ENCODE measurements around the gene ARL8B. TPM values are rescaled to one million over a fixed set of nuclear protein-coding genes. Genes with fewer than 3 reads are reported as not detected.
"Not testable (repeated sequence)": the region's sequence is repeated elsewhere in the genome, so short reads cannot be mapped to it uniquely, and the experiment has no call there.

ARL8B gene
- total and polyA plus RNA-seq, 7 donors = 28.2 to 55.9 (median 47.2) TPM

- H3K4me1 ChIP-seq = peaks cover 0 to 50% (median 36%) of the 10 kb centered on the region in 4 donors
- TF ChIP-seq POLR2A (IDR thresholded peaks at IDR 0.05) (no peak), EP300 (IDR thresholded peaks at IDR 0.05) (no peak), POLR2AphosphoS5 (IDR thresholded peaks at IDR 0.05) (no peak), CTCF (IDR thresholded peaks at IDR 0.05) (no peak)
- H3K27ac ChIP-seq = no peak overlapping the region
- 92 to 93% methylated on average over 4 of the region's 4 CpGs for WGBS, 2 donors
- H3K36me3 ChIP-seq = no peaks in the 10 kb centered on the region
- no peak for DNase-seq
- H3K4me3 ChIP-seq = no peak overlapping the region
- intact Hi-C loops (cut with DNase I) = no loop called here
- no peaks in the 10 kb centered on the region for H3K27me3 ChIP-seq
- H3K9me3 ChIP-seq = peaks cover 0 to 5% (median 0%) of the 10 kb centered on the region in 4 donors
These were observed 19.7 kb downstream of the ARL8B start for GRCh38 chr3:5141760-5142159.

DNA sequence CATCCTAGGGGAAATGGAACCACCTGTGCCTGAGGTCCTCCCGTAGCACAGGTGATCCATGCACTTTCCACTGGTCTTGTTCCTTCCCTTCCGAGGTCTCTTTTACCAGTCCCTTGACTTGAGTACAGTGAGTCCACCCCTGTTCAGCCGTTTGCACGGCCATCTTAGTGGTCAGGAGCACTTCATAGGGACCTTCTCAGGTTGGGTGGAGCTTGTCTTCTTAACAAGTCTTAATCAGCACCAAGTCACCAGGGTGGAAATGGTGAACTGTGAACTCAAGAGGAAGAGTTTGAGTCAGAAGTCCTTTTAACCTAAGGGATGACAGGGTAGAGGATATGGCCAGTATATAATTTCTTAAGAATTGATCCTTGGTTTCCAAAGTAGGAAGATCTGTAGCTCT is 21.4 kb downstream of the ARL8B start:
- intact Hi-C loops (cut with DNase I) = no loop called here
- no peak overlapping the region for H3K4me3 ChIP-seq
- peaks cover 0 to 34% (median 26%) of the 10 kb centered on the region in 4 donors for H3K4me1 ChIP-seq
- no peaks in the 10 kb centered on the region for H3K27me3 ChIP-seq
- 96 to 97% methylated on average over 4 of the region's 4 CpGs for WGBS, 2 donors
- no peaks in the 10 kb centered on the region for H3K36me3 ChIP-seq
- no peak for DNase-seq
- peaks cover 0 to 5% (median 0%) of the 10 kb centered on the region in 4 donors for H3K9me3 ChIP-seq
- TF ChIP-seq EP300 (IDR thresholded peaks at IDR 0.05) = no peak
- TF ChIP-seq POLR2AphosphoS5 (IDR thresholded peaks at IDR 0.05) = no peak
- no peak for TF ChIP-seq CTCF (IDR thresholded peaks at IDR 0.05)
- no peak for TF ChIP-seq POLR2A (IDR thresholded peaks at IDR 0.05)
- H3K27ac ChIP-seq = no peak overlapping the region

DNA sequence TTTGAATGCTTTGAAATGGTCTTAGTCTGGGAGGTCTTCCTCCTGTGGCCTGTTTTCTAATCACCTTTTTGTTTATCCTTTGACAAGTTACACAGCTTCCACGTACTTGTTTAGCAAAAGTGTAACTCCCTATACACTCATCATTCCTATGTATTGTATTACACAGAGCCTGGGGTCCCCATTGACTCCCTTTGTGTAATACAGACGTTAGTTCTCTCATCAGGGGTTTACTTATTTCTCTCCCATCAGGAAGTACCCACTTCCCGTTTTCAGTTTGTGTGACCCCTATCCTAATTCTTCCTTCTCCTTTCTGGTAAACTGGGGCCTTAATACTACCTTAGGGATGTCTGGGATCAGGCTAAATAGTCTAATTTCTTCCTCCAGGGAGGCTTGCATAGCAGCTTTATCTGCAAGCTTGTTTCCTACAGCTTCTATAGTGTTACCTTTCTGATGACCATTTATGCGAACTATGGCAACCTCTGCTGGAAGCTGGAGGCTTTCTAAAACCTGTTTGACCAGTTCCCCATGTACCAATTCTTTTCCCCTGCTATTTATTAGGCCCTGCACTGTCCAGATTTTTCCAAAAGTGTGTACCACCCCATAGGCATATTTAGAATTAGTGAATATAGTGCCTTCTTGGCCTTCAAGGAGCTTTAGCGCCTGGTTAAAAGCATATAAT is 22.4 kb downstream of the ARL8B start:
- Histone ChIP-seq H3K4me3 (no peak overlapping the region), H3K4me1 (peaks cover 0 to 28% (median 19%) of the 10 kb centered on the region in 4 donors), H3K36me3 (no peaks in the 10 kb centered on the region), H3K27ac (no peak overlapping the region), H3K27me3 (no peaks in the 10 kb centered on the region), H3K9me3 (peaks cover 0 to 5% (median 0%) of the 10 kb centered on the region in 4 donors)
- DNase-seq = no peak
- WGBS, 2 donors = 51 to 81% methylated on average over 5 of the region's 5 CpGs
- no peak for TF ChIP-seq CTCF (IDR thresholded peaks at IDR 0.05)
- no peak for TF ChIP-seq EP300 (IDR thresholded peaks at IDR 0.05)
- no peak for TF ChIP-seq POLR2AphosphoS5 (IDR thresholded peaks at IDR 0.05)
- no peak for TF ChIP-seq POLR2A (IDR thresholded peaks at IDR 0.05)
- intact Hi-C loops (cut with DNase I) = no loop called here

- TF ChIP-seq POLR2A (IDR thresholded peaks at IDR 0.05) (no peak), POLR2AphosphoS5 (IDR thresholded peaks at IDR 0.05) (no peak), CTCF (IDR thresholded peaks at IDR 0.05) (no peak), EP300 (IDR thresholded peaks at IDR 0.05) (no peak)
- H3K27ac ChIP-seq = no peak overlapping the region
- 87 to 96% methylated on average over 5 of the region's 5 CpGs for WGBS, 2 donors
- peaks cover 0 to 21% (median 12%) of the 10 kb centered on the region in 4 donors for H3K4me1 ChIP-seq
- H3K27me3 ChIP-seq = no peaks in the 10 kb centered on the region
- no peaks in the 10 kb centered on the region for H3K36me3 ChIP-seq
- H3K9me3 ChIP-seq = peaks cover 0 to 5% (median 0%) of the 10 kb centered on the region in 4 donors
- intact Hi-C loops (cut with DNase I) = no loop called here
- no peak for DNase-seq
- H3K4me3 ChIP-seq = no peak overlapping the region
These were observed 23.0 kb downstream of the ARL8B start for GRCh38 chr3:5145120-5145519.

DNA sequence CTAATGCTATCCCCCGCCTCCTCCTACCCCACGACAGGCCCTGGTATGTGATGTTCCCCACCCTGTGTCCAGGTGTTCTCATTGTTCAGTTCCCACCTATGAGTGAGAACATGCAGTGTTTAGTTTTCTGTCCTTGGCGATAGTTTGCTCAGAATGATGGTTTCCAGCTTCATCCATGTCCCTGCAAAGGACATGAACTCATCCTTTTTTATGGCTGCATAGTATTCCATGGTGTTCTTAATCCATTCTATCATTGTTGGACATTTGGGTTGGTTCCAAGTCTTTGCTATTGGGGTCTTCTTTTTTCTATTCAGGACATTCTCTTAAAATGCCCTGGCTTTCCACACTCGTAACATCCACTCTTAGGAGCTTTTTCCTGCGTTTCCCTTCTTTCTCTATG is 25.1 kb downstream of the ARL8B start:
- H3K27ac ChIP-seq; intact Hi-C loops (cut with DNase I); H3K27me3 ChIP-seq; DNase-seq; H3K36me3 ChIP-seq; H3K9me3 ChIP-seq; H3K4me3 ChIP-seq: not testable (repeated sequence)
- WGBS, 2 donors = 87 to 97% methylated on average over 5 of the region's 5 CpGs
- H3K4me1 ChIP-seq = peaks cover 0 to 12% (median 9%) of the 10 kb centered on the region in 4 donors
